HG02885 (cell line): Measurements from ENCODE around the gene COPZ2.
"Not testable (repeated sequence)": the region's sequence is repeated elsewhere in the genome, so short reads cannot be mapped to it uniquely, and the experiment has no call there.

ENCODE experiments used
- ATAC-seq: cut with Tn5 transposase; IDR thresholded peaks from one replicate; pipeline ENCODE4 v1.9.1; 2021; ENCODE audit warnings: mild to moderate bottlenecking; ENCODE audit not compliant: unreplicated experiment, poor library complexity

The COPZ2 gene

GRCh38 chr17:48036693-48037035 lies 933 bp downstream of the COPZ2 start:
- no peak for ATAC-seq

GRCh38 chr17:48034734-48035133 lies 2.9 kb downstream of the COPZ2 start:
- ATAC-seq: not testable (repeated sequence)

GRCh38 chr17:48031966-48032365 lies 5.6 kb downstream of the COPZ2 start:
- ATAC-seq: no peak

- ATAC-seq: no peak
Observed at GRCh38 chr17:48030531-48030930, 7.1 kb downstream of the COPZ2 start.

- ATAC-seq: no peak
Observed at GRCh38 chr17:48028736-48029135, 8.9 kb downstream of the COPZ2 start.

- ATAC-seq: no peak
Observed at GRCh38 chr17:48027322-48027981, 10.1 kb downstream of the COPZ2 start.

GRCh38 chr17:48026502-48027321 lies 10.9 kb downstream of the COPZ2 start:
- ATAC-seq: no peak

GRCh38 chr17:48025904-48026501 lies 11.6 kb downstream of the COPZ2 start:
- no peak for ATAC-seq

GRCh38 chr17:48025040-48025903 lies 12.3 kb downstream of the COPZ2 start:
- peak; percentile 94 for ATAC-seq

GRCh38 chr17:48024149-48025039 lies 13.2 kb downstream of the COPZ2 start:
- no peak for ATAC-seq

GRCh38 chr17:48023400-48024148 lies 14.0 kb downstream of the COPZ2 start:
- no peak for ATAC-seq

- no peak for ATAC-seq
Observed at GRCh38 chr17:48022901-48023300, 14.7 kb downstream of the COPZ2 start.

- ATAC-seq: no peak
Observed at GRCh38 chr17:48021934-48022333, 15.7 kb downstream of the COPZ2 start.

GRCh38 chr17:48017817-48018158 lies 19.8 kb downstream of the COPZ2 start:
- ATAC-seq: not testable (repeated sequence)

- ATAC-seq: no peak
Observed at GRCh38 chr17:48016112-48016511, 21.5 kb downstream of the COPZ2 start.

- no peak for ATAC-seq
Observed at GRCh38 chr17:48014595-48015111, 22.9 kb downstream of the COPZ2 start.

GRCh38 chr17:48013876-48014594 lies 23.6 kb downstream of the COPZ2 start:
- ATAC-seq: no peak

GRCh38 chr17:48012654-48013053 lies 24.9 kb downstream of the COPZ2 start:
- no peak for ATAC-seq
